HG03457 (cell line): Measurements from ENCODE around the gene CCDC12.

Source experiments
- ATAC-seq: cut with Tn5 transposase; IDR thresholded peaks from one replicate; pipeline ENCODE4 v1.9.1; 2021; ENCODE audit warnings: moderate number of reproducible peaks; ENCODE audit not compliant: unreplicated experiment

Gene CCDC12

DNA sequence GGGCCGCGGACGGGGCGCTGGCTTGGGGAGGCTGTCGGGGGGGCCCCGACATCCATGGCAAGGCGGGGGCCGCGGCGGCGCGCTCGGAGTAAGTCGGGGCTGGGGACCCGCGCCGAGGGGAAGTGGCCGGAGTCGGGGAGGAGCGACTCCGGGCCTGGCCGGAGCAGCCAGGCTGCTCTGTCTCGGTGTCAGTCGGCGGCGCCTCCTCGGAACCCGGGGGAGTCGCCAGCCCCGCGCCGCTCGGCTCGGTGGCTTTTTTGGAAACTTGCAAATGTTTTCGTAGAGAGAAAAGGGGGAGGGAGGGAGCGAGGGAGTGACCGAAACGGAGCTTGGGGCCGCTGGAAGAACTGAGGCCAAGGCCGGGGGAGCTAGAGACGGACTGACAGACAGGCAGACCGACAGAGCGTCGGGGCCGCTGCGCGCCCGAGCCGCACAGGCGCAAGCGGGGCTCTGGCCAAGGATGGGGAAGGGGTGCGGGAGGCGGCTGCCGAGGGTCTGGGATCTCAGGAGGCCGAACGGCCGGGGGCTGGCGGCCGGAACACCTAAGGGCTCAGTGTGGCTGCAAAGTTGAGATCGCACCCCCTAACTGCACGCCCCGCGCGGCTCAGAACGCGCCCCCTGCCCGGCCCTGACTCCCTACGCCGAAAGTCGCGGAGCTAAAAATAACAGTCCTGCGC, 94.0 kb downstream of the CCDC12 start:
- no peak for ATAC-seq

DNA sequence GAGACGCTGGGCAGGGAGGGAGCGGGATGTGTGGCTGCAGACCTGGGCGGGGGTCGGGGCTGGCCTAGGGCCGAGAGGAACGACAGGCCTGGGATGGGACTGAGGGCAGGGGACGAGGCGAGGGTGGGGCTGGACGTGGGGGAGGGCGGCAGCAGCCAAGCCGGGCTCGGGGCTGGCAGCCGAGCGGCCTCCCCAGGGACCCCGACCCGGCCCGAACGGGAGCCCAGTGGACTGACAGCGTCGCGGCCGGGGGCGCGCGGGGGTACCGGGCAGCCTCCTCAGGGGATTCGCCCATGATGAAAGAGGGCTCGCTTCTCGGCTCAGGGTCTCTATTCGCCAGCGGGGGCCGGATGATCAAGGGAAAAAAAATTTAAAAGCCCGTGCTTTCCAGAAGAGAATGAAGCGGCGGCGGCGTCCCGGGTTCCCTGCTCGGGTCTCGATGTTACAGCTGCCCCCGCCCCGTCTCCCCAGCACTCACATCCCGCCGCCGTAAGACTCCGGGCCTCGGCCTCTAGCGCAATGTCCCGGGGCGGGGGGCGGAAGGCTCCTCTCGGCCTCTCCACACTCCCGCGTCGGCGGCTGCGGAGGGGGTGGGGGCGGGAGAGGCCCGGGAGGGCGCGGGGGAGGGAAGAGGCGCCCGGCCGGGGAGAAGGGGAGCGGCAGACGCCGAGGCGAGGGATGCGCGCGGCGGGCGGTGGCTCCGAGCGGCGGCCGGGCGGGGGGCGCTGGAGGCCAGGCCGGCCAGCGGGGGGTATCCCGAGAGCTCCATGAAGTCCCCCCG, 94.8 kb downstream of the CCDC12 start:
- no peak for ATAC-seq

DNA sequence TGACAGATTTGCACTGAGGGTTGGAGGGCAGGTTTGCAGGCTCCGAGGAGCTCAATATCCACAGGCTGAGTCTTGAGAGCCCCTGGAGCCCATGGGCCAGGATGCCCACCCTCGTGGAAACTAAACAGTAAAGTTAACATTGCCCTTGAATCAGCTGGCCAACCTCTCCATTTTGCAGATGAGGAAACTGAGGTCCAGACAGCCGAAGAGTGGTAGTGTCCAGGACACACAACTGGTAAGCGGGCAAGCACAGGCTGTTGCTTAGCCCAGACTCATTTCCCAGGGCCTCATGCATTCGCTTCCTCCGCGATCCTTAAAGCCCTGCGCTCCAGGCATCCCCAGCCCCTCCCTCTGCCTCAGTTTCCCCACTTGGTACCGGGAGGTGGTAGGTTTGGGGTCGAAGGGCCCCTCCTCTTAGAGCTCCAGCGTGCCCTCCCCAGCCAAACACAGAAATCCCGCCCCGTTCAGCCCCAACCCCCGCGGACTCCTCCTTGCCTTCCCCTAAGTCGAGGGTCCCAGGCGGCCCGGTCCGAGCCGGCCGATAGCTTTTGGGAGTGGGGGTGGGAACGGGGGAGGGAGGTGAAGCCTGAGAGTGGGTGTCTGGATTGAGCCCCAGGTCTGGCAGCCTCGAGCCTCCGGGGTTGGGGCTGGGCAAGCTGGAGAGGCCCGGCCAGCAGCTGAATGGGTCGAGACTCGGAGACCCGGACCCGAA, 95.5 kb downstream of the CCDC12 start:
- no peak for ATAC-seq

DNA sequence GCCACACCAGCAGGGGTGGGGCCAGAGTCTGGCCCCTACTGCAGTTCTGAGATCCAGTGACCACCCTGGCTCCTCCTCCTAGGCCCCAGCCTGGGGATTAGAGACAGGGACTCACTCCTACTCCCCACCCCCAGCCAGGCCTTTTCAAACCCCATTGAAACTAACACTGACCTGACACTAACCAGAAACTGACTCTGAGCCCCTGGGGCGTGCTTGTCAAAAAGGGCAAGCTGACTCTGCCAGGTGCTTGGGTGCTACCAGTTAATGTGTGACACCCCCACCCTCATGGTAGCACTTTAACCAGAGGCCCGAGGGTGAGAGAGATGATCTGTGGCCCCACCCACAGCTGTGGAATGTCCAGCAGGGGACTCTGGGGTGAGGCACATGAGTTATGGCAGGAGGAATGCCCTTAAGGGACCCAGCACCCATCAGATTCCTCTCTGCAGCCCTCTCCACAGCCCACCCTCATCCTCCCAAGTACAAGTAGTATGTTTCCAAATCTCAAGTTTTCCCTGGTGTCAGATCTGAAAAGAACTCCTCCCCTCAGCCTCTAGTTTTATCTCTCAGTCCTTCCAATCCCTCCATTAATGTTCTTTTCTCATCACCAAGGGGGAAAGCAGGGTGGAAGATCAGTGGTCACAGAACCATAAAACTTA, 97.6 kb downstream of the CCDC12 start:
- ATAC-seq, result no peak

DNA sequence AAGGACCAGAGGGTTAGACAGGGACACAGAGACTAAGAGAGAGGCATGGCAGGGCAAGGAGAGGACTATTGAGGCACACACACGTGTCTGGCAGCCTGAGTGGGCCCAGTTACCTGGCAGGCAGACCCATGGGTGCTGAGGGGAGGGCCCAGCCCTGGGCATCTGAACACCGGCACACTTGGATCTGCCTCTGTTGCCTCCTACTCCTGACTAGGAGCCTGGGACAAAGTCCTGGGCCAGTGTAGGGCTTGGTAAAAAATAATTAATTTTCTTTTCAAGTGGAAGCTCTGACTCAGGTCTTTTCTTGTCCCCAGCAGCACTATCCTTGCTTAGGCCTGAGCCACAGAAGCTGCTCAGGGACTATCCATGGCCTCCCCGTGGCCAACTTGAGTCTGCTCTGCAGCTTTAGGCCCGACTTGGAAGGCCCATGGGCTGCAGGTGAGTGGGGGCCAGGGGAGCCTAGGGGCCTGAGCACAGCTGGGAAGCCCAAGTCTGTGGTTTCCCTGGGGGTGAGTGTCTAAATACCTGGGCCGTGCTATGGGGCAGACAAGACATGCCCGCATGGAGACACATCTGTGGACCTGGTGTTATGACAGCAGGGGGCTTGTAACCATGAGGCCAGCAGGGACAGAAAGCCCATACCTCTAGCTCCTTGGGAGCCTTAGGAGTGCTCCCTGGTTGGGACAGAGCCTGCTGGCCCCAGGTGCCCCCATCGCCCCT, 99.0 kb downstream of the CCDC12 start, which contains the start of gene PTH1R:
PTH1R (plus strand) TSS at position 316 of the 720 bp plus-strand sequence. CDS start 5,839 bp downstream, outside the sequence.
- ATAC-seq, result no peak

DNA sequence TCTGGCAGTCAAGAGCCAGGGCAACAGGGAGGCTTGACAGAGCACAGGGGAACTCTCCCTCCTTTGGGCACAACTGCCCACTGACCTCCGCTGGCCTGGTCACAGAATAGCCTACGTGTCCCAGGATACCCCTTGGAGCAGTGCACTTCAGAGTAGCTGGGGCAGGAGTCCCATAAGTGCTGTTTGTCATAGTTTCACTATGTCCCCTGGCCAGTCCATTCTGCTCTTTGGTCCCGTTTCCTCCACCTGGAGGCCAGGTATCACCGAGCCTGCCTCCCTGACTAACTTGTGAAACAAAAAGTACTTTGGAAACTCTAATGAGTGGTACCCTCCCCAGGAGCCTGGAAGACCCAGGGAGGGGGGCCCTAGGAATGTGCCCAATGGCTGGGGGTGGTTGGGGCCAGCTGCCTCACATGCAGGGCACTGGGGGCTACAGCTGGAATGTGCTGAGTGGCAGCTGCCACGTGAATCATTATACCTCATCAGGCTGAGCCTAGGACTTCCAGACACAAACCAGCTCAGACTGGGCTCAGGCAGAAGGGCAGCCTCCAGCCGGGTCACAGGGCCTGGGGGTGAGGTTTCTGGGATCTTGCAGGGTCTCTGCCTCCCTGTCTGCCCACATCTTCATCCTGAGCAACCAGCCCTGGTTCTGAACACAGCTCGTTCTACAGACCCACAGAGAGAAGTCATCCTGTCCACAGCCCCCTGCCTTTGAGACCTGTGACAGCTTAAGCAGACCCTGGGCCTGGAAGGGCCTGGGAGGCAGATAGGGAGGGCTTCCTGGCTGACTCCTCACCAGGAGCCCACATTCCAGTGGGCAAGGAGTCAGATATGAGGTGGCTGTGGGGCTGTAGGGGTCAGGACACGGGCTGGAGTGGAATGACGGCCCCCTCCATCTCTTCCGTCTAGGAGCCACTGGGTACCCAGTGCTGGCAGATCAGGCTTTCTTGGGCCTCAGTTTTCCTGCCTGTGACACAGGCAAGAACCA, 99.9 kb downstream of the CCDC12 start:
- no peak for ATAC-seq

DNA sequence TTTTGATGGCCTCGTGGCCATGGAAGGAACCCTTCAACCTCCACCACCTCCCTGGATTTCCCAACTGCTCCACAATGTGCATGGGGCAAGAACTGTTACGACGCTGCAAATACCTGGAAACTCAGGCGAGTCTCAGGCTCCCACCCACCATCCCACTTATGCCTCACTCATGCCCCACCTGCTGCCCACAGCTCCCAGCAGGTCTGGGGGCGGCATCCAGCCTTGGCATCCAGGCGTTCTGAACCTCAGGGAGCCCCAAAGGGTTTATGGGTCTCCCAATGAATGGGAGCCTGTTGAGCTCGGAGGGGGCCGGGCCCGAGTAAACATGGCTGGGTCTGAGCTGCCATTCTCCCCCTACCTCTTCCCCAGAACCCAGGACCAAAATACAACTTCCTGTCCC, 101.0 kb downstream of the CCDC12 start:
- ATAC-seq, result no peak

DNA sequence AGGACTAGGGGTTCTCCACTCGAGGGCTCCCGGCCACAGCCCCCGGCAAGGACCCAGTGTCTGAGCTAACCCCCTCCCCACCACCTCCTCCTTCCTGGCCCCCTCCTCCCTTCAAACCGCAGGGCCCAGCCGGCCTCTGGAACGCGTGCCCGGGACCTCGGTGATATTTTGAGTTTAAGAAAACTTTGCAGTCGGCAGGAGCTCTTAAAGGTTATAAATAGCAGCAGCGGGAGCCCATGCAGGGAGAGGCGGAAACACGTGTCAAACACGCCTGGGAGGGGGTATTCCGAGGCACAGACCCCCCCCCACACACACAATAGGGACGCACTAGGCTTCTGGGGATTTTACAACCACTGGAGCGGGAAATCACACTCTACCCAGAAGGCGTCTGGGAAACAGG, 102.1 kb downstream of the CCDC12 start:
- no peak for ATAC-seq

DNA sequence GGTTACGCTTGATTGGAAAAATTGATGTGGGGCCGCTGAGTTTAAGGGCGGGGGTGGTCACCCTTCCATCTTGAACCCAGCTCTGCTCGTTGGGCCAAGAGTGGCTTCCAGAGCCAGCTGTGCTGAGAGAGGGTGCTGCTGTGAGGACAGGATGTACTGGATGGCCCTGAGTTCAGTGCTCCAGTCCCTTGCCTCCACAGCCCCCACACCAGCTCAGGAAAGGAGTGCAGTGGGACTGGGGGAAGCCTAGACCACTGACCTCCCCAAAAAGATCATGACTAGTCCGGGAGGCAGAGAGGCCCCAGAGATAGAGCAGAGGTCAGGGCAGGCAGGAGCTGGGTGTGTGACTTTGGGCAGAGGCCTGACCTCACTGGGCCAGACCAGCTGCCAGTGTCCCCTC, 103.0 kb downstream of the CCDC12 start:
- no peak for ATAC-seq
